CD4-positive, alpha-beta T cell treated with Interleukin-1 beta for 1 hour (primary cell): Measurements from ENCODE around the gene PLOD1.
A peak's percentile ranks its signal among the peaks of the same experiment; 100 is the strongest.

ENCODE experiments used
- DNase-seq, 2 donors: peaks; one replicate each; pipeline ENCODE4 v3.0.0-alpha.2; 2020 to 2022

The PLOD1 gene

DNA sequence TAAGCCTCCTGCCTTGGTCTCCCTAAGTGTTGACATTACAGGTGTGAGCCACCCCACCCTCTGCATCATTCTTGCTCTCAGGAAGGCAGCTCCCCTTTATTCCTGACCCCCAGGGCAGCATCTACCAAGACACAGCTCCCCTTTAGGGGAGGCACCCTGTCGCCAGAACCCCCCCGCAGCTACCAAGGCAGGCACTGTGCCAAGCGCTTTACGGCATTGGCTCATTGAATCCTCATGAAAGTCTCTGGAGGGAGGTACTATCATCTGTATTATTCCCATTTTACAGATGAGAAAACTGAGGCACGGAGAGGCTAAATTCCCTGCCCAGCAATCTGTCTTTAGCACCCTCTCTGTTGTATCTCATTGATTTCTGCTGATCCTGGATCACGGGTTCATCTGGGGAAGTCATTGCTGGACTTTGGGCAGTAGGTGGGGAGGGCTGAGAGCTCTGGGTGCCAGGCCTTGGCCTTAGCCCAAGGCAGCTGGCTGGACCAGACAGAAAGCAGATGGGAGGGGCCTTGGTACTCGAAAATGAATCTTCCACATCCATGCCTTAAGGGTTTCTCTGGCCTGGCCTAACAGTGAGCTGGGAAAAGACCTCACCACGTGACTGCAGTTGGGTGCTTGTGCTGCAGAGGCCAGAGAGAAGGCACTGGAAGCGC, 5.9 kb downstream of the PLOD1 start:
- DNase-seq = no peak

DNA sequence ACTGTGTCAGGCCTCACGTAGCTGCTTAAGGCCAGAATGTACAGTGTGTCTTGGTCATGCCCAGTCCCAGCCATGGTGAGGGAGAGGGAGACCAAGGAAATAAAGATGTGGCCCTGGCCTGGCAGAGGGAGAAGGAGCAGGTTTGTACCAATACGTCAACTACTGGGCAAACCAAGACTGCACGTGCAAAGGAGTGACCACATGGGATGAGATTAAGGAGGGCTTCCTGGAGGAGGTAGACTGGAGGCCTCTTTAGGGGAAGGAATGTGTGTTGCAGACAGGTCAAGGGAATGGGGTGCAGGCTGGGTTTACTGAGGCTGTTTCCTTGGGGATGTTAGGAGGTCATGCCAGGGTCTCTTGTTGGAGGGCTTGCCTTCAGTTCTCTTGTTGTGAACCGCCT, 7.8 kb downstream of the PLOD1 start:
- DNase-seq = no peak

DNA sequence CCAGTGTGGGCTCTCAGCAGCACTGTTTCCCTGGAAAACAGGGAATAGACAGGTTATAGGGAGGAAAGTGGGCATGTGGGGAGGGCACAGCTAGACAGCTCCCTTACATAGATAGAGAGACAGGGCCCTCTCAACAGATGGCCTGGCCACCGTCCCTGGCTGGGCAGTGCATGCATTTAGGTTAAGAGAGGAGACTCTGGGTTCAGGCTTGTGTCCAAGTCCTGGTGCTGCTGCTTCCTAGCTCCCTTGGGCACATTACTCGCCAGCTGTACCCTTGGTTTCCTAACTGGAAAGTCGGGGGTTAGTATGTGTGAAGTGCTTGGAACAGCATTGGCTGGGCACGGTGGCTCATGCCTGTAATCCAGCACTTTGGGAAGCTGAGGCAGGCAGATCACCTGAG, 9.1 kb downstream of the PLOD1 start:
- DNase-seq = no peak

DNA sequence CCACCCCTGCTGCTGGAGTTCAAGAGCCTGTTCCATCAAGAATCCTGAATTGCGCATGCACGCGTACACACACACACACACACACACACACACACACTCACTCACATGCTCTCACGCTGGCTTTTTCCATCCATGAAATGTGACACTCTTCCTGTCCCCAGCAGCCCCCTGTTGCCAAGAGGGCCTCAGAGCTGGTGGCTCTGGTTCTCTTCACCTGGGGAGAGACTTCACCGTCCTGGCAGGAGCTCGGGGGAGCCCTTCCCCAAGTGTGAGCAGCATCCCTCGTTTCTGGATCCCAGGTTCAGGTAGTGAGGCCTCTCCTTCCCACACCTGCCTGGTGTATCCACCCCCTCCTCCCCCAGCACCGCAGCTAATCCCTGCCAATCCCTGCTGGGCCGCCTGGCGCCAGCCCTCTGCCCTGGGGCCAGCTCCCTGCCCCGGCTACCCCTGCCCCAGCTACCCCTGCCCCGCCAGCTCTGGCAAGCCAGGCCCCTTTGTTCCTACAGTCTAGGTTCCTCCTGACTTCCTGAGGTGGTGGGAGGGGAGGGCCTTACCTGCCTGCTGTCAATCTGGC, 9.9 kb downstream of the PLOD1 start:
- DNase-seq = no peak

DNA sequence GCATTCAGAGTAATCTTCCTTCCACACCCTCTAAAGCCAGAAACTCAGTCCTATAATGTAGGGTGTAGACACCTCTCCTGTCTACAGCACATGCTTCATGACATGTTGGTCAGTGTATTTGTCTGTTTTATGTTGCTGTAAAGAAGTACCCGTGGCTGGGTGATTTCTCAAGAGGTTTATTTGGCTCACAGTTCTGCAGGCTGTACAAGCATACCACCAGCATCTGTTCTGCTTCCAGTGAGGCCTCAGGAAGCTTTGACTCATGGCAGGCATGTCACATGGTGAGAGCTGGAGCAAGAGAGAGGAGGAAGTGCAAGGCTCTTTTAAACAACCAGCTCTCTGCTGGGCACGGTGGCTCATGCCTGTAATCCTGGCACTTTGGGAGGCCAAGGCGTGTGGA, 12.1 kb downstream of the PLOD1 start:
- DNase-seq = no peak

DNA sequence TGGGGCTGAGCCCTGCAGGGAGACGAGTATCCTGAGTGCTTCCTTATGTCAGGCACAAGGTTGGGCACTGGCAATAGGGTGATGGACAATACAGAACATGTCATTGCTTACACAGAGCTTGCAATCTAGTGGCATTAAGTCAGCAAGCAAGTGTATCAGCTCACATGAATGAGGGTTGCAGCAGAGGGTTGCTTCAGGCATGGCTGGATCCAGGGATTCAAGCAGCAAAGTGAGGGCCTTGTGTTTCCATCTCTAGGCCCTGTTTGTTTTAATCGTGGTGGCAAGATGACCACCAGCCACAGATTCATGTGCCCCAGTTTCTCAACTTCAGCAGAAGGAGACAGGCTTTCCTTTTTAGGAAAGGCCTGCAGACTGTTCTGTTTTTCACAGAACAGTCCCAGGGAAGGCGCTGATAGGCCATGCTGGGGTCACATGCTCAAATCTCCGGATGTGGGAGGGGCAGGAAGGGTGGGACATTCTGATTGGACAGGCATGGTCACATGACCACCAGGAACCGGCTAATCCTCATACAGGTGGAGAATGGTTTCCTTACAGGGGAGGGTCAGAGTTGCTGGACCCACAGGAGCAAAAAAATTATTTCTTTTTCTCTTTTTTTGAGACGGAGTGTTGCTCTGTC, 14.4 kb downstream of the PLOD1 start:
- peak in 1 of 2 donors; percentile 5 for DNase-seq

DNA sequence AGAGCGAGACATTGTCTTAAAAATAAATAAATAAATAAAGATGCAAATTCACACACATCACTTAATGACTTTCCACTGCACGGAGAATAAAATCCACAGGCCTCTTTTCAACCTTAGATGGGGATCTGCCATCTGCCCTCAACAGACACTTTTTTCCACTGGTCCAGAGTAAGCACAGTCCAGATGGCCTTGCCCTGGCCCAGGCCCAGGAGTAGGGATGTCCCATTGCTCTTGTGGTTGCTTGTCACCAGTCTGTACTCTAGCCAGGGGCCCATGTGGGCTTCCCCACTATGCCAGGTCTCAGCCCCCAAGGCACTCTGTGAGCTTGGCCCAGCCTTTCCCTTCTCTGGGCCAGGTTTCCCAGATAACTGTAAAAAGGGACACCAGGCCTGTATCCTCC, 17.4 kb downstream of the PLOD1 start:
- no peak for DNase-seq

DNA sequence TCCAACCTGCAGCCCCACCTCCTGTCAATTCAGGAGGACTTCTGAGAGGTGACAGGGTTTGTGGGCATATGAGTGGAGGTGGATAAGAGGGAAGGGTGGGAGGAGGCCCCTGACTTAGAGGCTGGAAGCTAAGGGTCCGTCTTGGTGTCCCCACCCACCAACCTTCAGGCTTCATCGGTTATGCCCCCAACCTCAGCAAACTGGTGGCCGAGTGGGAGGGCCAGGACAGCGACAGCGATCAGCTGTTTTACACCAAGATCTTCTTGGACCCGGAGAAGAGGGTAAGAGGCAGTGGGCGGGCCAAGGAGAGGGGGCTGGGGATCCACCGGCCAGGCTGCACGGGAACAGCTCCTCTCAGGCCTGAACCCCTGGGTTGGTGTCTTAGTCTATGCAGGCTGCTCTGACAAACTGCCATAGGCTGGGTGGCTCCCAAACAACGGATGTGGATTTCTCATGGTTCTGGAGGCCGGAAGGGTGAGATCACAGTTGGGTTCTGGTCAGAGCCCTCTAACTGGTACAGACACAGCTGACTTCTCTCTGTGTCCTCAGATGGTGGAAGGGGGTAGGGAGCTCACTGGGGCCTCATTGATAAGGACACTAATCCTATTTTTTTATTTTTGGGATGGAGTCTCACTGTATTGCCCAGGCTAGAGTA, 18.1 kb downstream of the PLOD1 start:
- peak in 1 of 2 donors; percentile 22 for DNase-seq

DNA sequence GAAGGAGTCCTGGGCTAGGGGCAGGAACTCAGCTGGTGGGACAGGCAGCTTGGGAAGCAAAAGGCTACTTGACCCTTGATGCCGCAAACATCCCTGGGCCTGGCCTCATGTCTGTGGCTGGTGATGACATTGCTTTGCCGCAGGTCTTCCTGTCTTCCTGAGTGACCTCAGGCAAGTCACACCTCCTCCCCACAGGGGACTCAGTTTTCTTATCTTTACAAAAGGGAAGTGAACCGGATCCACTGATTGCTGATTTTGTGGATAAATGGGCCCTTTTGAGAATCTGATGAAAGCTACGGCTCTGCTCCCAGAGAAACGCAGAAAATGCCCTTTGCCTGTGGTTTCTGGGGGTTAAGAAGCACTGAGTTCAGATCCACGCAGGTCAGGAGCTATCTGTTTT, 20.7 kb downstream of the PLOD1 start:
- no peak for DNase-seq

DNA sequence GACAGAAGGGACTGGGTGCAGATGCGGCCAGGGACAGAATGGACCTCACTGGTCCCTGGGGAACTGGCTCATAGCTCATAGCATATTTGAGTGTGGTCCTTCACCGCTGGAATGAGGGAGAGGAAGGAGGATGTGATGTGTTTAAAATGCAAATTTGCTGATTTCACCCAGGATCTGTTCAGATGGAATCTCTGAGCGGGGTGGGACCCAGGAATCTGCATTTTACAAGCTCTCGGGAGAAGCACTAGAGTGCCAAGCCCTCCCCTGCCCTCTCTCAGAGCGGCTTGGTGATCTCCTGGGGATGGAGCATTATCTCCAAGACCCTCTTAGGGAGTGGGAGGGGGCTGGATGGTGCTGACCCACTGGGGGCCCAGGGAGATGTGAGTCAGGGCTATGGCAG, 22.9 kb downstream of the PLOD1 start:
- DNase-seq = no peak

DNA sequence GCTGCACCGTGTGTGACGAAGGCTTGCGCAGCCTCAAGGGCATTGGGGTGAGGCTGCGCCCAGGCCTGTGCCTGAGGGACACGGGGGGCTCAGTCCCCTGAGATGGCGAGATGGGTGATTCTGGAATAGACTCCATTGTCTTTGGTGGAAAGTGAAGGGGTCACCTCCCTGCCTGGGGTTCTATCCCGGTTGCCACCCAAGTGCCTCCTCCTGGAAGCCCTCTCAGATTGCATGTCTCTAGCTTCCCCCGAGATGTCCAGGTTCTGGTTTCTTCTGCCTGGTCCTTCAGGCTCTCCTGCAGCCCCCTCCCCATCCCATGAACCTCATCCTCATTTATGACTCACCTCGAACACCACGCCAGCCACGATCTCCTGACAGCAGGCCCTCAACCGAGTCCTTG, 23.4 kb downstream of the PLOD1 start:
- DNase-seq = no peak

DNA sequence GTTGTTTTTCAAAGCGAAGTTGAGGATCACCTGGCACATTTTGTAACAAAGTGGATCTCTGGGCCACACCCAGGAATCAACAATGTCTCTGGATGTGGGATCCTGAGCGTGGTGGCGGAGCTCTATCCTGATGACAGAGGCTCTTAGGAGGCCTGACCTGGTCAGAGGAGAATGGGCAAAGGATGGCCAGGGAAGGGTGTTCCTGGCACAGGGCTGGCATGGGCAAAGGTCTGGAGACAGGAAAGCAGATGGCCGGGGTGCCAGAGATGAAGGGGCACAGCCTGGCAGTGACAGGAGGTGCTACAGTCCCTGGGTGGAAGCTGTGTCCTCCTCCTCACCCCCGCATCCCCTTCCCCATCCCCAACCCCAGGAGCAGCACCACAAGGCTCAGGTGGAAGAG, 25.8 kb downstream of the PLOD1 start:
- no peak for DNase-seq

DNA sequence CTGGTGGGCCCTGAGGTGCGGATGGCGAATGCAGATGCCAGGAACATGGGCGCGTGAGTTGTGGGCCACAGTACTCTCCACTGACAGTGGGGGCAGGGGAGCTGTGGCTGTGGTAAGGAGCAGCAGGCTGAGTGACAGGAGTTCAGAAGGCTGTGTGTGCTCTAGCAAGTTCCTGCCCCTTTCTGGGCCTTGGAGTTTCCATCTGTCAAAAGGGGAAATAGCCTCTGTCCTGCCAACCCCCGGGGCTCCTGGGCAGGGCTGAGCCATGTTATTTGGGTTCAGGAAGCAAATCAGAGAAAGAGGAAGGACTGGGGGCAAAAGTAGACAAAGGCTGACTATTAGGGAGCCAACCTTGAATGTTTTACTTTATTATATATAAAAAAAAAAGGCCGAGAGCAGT, 26.2 kb downstream of the PLOD1 start:
- peak in 1 of 2 donors; percentile 62 for DNase-seq

DNA sequence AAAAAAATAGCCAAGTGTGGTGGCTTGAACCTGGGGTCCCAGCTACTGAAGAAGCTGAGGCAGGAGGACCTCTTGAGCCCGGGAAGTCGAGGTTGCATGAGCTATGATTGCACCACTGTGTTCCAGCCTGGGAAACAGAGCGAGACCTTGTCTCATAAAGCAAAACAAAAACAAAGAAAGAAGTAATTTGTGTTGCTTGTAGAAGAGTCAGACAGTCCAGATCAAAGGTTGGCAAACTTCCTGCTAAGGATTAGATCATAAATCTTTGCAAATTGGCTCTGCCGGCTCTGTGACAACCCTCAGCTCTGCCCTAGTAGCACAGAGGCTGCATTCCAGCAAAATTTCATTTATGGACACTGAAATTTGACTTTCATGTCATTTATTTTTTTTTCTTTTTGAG, 26.7 kb downstream of the PLOD1 start:
- DNase-seq = no peak

DNA sequence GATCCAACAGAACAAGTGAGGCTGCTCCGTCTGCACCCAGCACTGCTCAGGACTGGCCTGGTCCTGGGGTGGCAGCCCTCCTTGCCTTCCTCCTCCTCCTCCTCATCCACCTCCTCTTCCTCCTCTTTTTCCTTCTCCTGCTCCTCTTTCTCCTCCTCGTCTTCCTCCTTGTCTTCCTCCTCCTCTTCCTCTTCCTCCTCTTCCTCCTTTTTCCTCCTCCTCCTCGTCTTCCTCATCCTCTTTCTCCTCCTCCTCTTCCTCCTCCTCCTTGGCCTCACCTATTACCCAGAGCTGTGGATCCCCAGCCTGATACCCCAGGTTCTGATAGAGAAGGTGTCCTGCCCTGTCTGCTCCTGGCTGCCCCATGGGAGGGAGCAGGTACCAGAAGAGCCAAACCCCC, 29.1 kb downstream of the PLOD1 start:
- DNase-seq = no peak

DNA sequence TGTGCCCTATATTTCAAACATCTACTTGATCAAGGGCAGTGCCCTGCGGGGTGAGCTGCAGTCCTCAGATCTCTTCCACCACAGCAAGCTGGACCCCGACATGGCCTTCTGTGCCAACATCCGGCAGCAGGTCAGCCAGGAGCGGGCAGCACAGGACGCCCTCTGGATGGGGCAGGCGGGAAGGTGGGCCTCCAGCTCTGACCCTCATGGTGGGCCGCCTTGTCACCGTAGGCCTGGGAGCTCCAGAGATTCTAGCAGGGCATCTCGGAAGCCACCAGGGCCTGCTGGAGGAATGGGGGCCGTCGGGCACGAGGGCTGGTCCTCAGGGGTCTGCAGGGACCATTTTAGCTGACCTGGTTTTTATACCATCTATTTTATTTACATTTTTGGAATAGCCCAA, 30.1 kb downstream of the PLOD1 start:
- DNase-seq = no peak

DNA sequence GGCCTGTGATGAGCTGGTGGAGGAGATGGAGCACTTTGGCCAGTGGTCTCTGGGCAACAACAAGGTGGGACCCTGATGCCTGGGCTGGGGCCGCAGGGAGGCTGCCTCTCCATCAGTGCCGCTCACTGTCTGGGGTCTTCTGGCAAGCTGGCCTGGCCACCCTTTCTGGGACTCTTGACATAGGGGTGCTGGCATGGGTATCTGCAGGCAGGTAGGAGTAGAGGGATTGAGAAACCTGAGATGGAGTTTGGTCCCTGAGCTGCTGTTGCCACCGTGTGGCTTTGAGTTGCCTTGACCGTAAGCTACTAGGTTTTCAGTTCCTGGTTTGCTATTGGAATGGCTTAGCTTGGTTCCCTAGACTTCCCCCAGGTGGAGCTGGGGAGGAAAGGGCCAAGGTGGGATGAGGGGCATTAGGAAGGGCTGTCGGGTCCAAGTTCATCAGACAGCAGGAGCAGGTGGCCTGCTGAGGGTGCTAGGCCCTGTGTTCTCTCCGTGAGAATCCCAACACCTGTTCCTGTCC, 32.6 kb downstream of the PLOD1 start:
- peak; percentile 19 to 21 for DNase-seq

DNA sequence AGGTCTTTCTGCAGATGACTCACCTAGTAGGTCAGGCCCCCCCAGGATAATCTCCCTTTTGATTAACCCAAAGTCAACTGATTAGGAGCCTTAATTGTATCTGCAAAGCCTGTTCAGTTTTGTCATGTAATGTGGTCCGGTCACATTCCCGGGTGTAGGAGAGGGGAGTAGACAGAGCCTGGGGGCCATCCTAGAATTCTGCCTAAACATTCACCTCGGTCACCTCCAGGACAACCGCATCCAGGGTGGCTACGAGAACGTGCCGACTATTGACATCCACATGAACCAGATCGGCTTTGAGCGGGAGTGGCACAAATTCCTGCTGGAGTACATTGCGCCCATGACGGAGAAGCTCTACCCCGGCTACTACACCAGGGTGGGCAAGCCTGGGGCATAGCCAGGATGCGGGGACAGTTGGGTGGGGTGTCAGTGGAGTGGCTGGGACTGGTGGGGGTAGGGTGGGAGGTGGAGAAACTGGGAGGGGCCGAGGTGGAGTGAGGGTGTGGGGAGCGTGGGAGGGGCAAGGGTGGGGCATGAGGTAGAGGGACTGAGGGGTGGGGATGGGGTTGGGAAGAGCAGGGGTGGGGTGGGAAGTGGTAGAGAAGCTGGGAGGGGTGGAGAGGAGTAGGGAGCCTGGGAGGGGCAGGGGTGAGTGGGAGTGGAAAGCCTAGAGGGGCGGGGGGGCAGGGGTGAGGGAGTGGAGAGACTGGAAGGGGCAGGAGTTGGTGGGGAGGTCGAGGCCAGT, 36.1 kb downstream of the PLOD1 start:
- no peak for DNase-seq

DNA sequence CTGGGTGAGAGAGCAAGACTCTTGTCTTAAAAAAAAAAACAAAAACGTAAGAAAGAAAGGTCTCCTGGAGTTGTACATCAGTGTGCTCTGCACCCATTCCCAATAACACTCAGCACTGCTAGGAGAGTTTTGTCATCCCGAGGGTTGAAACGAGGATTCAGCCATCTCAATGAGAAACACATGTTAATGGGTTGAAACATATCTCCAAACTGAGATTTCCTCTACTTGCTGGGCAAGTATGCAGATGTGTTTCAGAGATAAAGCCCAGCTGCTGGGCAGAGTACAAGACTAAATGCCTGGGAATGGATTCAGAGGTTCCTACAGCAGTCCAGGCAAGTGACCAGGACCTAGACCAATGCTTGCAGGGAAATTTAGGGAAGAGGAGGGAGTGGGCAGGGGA, 43.1 kb downstream of the PLOD1 start:
- DNase-seq = no peak

DNA sequence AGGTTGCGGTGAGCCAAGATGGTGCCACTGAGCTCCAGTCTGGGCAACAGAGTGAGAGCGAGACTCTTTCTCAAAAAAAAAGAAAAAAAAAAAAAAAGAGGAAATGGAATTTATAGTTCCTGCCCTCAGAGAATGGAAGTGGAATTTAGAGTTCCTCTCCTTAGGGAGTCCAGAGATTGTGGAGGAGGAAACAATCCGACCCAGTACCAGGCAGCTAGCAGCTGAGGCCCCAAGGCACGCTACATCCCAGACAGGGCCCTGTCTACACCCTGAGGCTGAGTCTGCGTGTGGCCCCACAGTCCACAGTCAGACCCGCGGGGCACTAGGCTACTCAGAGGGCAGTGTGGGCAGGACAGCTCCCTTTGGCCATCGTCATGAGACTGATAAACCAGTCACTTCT, 43.8 kb downstream of the PLOD1 start:
- DNase-seq = no peak

DNA sequence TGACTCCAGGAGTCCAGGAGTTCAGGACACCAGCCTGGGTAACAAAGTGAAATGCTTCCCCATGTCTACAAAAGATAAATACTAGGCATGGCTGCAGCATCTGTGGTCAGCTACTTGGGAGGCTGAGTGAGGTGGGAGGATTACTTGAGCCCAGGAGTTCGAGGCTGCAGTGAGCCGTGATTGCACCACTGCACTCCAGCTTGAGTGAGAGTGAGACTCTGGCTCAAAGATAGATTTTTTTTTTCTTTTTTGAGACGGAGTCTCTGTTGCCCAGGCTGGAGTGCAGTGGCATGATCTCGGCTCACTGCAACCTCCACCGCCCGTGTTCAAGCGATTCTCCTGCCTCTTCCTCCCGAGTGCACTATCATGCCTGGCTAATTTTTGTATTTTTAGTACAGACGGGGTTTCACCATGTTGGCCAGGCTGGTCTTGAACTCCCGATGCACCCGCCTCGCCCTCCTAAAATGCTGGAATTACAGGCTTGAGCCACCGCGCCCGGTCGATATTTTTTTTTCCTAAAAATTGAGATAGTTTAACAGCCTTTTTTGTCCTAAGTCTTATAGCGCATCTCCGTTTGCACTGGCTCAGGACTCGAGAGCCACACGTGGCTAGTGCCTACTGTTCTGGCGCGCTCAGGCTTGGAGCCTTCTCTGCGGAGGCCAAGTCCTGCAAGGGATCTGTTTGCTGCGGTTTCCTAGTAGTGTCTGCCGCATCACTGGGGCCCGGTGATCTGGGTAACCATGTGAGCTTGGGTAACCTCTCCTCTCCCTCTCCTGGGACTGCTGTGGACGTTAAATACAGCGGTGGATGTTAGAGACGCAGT, 44.7 kb downstream of the PLOD1 start:
- DNase-seq = peak in 1 of 2 donors; percentile 6
